ENCODE measurements around the gene ZNF682. TPM values are rescaled to one million over a fixed set of nuclear protein-coding genes. Genes with fewer than 3 reads are reported as not detected.

Gene ZNF682
- total and polyA plus RNA-seq, 2 of the 4 experiments (the other 2 are of a cell fraction) = 1.7 to 4.8 TPM

GRCh38 chr19:19964416-19964815, 74.9 kb downstream of the ZNF682 start:
- in situ Hi-C loops (cut with MboI; ENCODE audit: low sequenced_read_pairs) = loop anchor here (25.0 kb wide), 1 partner anchor 427 kb away; the partner anchor contains the start of genes CILP2 and YJEFN3

More at GRCh38 chr19:19964416-19964815, 74.9 kb downstream of the ZNF682 start:
- no peak overlapping the region for H4K91ac ChIP-seq (ENCODE audit: insufficient read depth, low read depth, low read length)
- no peak overlapping the region for H2BK120ac ChIP-seq (ENCODE audit: low read depth, low read length)
- H3K18ac ChIP-seq (ENCODE audit: low read depth, low read length) = no peak overlapping the region
- no peak overlapping the region for H3K4me3 ChIP-seq (ENCODE audit: insufficient read depth, low read depth, low read length)
- no peak overlapping the region for H3K14ac ChIP-seq (replicated peaks; ENCODE audit: low read depth, low read length)
- H3K23ac ChIP-seq (ENCODE audit: low read depth, low read length) = no peak overlapping the region
- H3K56ac ChIP-seq (ENCODE audit: extremely low read depth, insufficient read depth, low read length) = no peak overlapping the region
- H4K8ac ChIP-seq (ENCODE audit: low read depth in 2 of 2, low read length in 2 of 2) = no peak overlapping the region
- no peak overlapping the region for H2AFZ ChIP-seq (replicated peaks; ENCODE audit: low read length, poor library complexity)
- WGBS, 2 experiments (ENCODE audit: extremely low coverage in 2 of 2, insufficient read length in 1 of 2) = 70% methylated on average over 3 of the region's 7 CpGs; no CpG with 5 or more reads in 1 of the 2 experiments
- no peak overlapping the region for H4K5ac ChIP-seq (ENCODE audit: low read depth, low read length)
- H3K27me3 ChIP-seq (ENCODE audit: control insufficient read depth, insufficient read depth, low read length) = no peaks in the 10 kb centered on the region
- H3K4me1 ChIP-seq (ENCODE audit: control insufficient read depth, insufficient read depth, low read length) = no peaks in the 10 kb centered on the region
- ATAC-seq (ENCODE audit: low read depth) (no peak), DNase-seq (no peak)
- TF ChIP-seq MXI1 (IDR thresholded peaks at IDR 0.05; ENCODE audit: borderline replicate concordance, low read depth, low read length) = no peak
- no peak for TF ChIP-seq CTCF (conservative IDR thresholded peaks at IDR 0.05; ENCODE audit: low read depth, low read length)
- TF ChIP-seq CEBPB (IDR thresholded peaks at IDR 0.05; ENCODE audit: low read depth, low read length) = no peak
- TF ChIP-seq CHD1 (IDR thresholded peaks at IDR 0.05; ENCODE audit: low read depth, low read length) = no peak
- TF ChIP-seq, protein P1, sequence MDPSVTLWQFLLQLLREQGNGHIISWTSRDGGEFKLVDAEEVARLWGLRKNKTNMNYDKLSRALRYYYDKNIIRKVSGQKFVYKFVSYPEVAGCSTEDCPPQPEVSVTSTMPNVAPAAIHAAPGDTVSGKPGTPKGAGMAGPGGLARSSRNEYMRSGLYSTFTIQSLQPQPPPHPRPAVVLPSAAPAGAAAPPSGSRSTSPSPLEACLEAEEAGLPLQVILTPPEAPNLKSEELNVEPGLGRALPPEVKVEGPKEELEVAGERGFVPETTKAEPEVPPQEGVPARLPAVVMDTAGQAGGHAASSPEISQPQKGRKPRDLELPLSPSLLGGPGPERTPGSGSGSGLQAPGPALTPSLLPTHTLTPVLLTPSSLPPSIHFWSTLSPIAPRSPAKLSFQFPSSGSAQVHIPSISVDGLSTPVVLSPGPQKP (IDR thresholded peaks at IDR 0.05; ENCODE audit: borderline replicate concordance, low read depth, low read length) = no peak
- TF ChIP-seq MAFK (IDR thresholded peaks at IDR 0.05; ENCODE audit: low read depth, low read length) = no peak
- TF ChIP-seq FOS (IDR thresholded peaks at IDR 0.05; ENCODE audit: low read depth, low read length) = no peak
- no peak for TF ChIP-seq RCOR1 (IDR thresholded peaks at IDR 0.05; ENCODE audit: insufficient replicate concordance, low read length)
- TF ChIP-seq BHLHE40 (IDR thresholded peaks at IDR 0.05; ENCODE audit: low read depth, low read length) = no peak
- TF ChIP-seq POLR2A (IDR thresholded peaks at IDR 0.05; ENCODE audit: low read depth, low read length) = no peak
- no peak for TF ChIP-seq MAZ (IDR thresholded peaks at IDR 0.05; ENCODE audit: borderline replicate concordance, low read depth, low read length)
- H4K20me1 ChIP-seq (ENCODE audit: insufficient read depth, low read length) = no peaks in the 10 kb centered on the region
- H3K27ac ChIP-seq (ENCODE audit: insufficient read depth, low read length) = no peak overlapping the region
- H3K79me1 ChIP-seq (ENCODE audit: low read depth in 1 of 2, low read length in 2 of 2) = no peaks in the 10 kb centered on the region
- H3K9me3 ChIP-seq (ENCODE audit: control insufficient read depth, insufficient read depth, low read length) = peaks cover 7% of the 10 kb centered on the region
- no peak overlapping the region for H3K9ac ChIP-seq (ENCODE audit: low read depth, low read length)
- H3K4me2 ChIP-seq (ENCODE audit: low read depth, low read length) = no peak overlapping the region
- intact Hi-C loops (cut with micrococcal nuclease) (no loop called here), dilution Hi-C loops (cut with HindIII; ENCODE audit: low sequenced_read_pairs, unreplicated experiment) (no loop called here)
- H2AK9ac ChIP-seq (replicated peaks; ENCODE audit: low read depth, low read length, poor library complexity) = no peak overlapping the region
- H3K36me3 ChIP-seq (ENCODE audit: control insufficient read depth, insufficient read depth, low read length) = no peaks in the 10 kb centered on the region
- H3K9me1 ChIP-seq (ENCODE audit: insufficient read depth, low read length) = no peaks in the 10 kb centered on the region
- ChIA-PET CTCF (no interaction called here), POLR2A (ENCODE audit: unreplicated experiment) (no interaction called here)
- no peak overlapping the region for H2BK5ac ChIP-seq (ENCODE audit: low read depth, low read length, poor library complexity, severe bottlenecking)
- H2AK5ac ChIP-seq (ENCODE audit: low read depth, low read length) = no peak overlapping the region
- no peak overlapping the region for H3K4ac ChIP-seq (ENCODE audit: low read depth, low read length)
- BruUV-seq (replicated peaks) = no TSS peak
- H2BK20ac ChIP-seq (ENCODE audit: low read depth, low read length) = no peak overlapping the region
- no peak overlapping the region for H2BK15ac ChIP-seq (ENCODE audit: low read depth, low read length)
